Upper lobe of left lung (tissue), 4 donors: Measurements from ENCODE around the gene PTCD3.
A peak's percentile ranks its signal among the peaks of the same experiment; 100 is the strongest.

ENCODE experiments used
- CTCF ChIP-seq, 6 experiments: fragments of 450-650 bp in 4 of 6; fragments of 200-600 bp in 2 of 6; sonication (generic) in 2 of 6; IDR thresholded peaks; one replicate each; pipeline ENCODE4 v1.5.1; 2016 to 2019; ENCODE audit warnings: antibody characterized with exemption in 6 of 6
- EP300 ChIP-seq, 4 donors: sonication (generic); formaldehyde crosslinking; IDR thresholded peaks; one replicate each; pipeline ENCODE4 v1.5.1; 2017; ENCODE audit warnings: antibody characterized with exemption in 4 of 4, control low read depth in 2 of 4
- POLR2A ChIP-seq, 4 donors: fragments of 450-650 bp; IDR thresholded peaks; one replicate each; pipeline ENCODE4 v1.5.1; 2016 to 2017; ENCODE audit warnings: antibody characterized with exemption in 4 of 4, mild to moderate bottlenecking in 2 of 4

GRCh38 chr2:86087936-86088850 lies 17.8 kb upstream of the PTCD3 start:
- TF ChIP-seq CTCF (IDR thresholded peaks at IDR 0.05), result peak in 1 of 6 experiments; percentile 28
- TF ChIP-seq POLR2A (IDR thresholded peaks at IDR 0.05), result no peak
- no peak for TF ChIP-seq EP300 (IDR thresholded peaks at IDR 0.05)
